Activated CD8-positive, alpha-beta memory T cell treated with anti-CD3 and anti-CD28 coated beads, Interleukin-2, amount 10 ng/mL, durations not matched to agents 7 days and 5 days (primary cell): ENCODE measurements around the gene BUD13. TPM values are rescaled to one million over a fixed set of nuclear protein-coding genes. Genes with fewer than 3 reads are reported as not detected.

Experiments
- ATAC-seq: fragments of 150-1000 bp; cut with Tn5 transposase; one replicate; pipeline ENCODE4 v1.10.0; 2021; ENCODE audit warnings: moderate library complexity
- CTCF ChIA-PET: fragments of 350-600 bp; sonication (Branson Sonifier 250); formaldehyde crosslinking; loops from one replicate; lab custom pipeline; 2021; ENCODE audit warnings: antibody characterized with exemption; lab: Charles Lee
- DNase-seq: peaks from one replicate; pipeline ENCODE4 v3.0.0-alpha.2; 2020
- H3K27ac Mint-ChIP-seq: one replicate; pipeline ENCODE4 v1.8.0; 2021; ENCODE audit warnings: mild to moderate bottlenecking, mixed read lengths
- H3K27me3 Mint-ChIP-seq: one replicate; pipeline ENCODE4 v1.8.0; 2021; ENCODE audit warnings: mixed read lengths
- H3K36me3 Mint-ChIP-seq: one replicate; pipeline ENCODE4 v1.8.0; 2021; ENCODE audit warnings: mild to moderate bottlenecking, mixed read lengths
- H3K4me1 Mint-ChIP-seq: one replicate; pipeline ENCODE4 v1.8.0; 2021; ENCODE audit warnings: mixed read lengths
- H3K4me3 Mint-ChIP-seq: one replicate; pipeline ENCODE4 v1.8.0; 2021; ENCODE audit warnings: mild to moderate bottlenecking, moderate library complexity, mixed read lengths
- H3K9me3 Mint-ChIP-seq: one replicate; pipeline ENCODE4 v1.8.0; 2022; ENCODE audit warnings: low read depth, mixed read lengths
- total RNA-seq, 2 experiments: library from RNA; stranded (reverse); gene quantifications; one replicate each; pipeline ENCODE4 v1.2.3, GENCODE V29; 2021

Gene BUD13
- total RNA-seq, 2 experiments from 2014 or later, result 35.2 to 40.2 TPM

GRCh38 chr11:116732271-116733042 lies 40.3 kb downstream of the BUD13 start:
- Mint-ChIP-seq H3K9me3 (no peaks in the 10 kb centered on the region), H3K4me1 (peaks cover 12% of the 10 kb centered on the region), H3K27me3 (no peaks in the 10 kb centered on the region), H3K4me3 (no peak overlapping the region), H3K36me3 (no peaks in the 10 kb centered on the region), H3K27ac (no peak overlapping the region)
- CTCF ChIA-PET, result interaction anchor here (0.6 to 3.8 kb wide), 22 partner anchors 9 to 499 kb away, joined by 3 to 36 read pairs (median 4); partner anchors contain the start of genes BUD13, PCSK7, RNF214 and ZPR1
- ATAC-seq, result peak; percentile 89
- DNase-seq, result peak; percentile 75

- Mint-ChIP-seq H3K27ac (no peak overlapping the region), H3K4me3 (no peak overlapping the region), H3K4me1 (peaks cover 12% of the 10 kb centered on the region), H3K36me3 (no peaks in the 10 kb centered on the region), H3K27me3 (no peaks in the 10 kb centered on the region), H3K9me3 (no peaks in the 10 kb centered on the region)
- DNase-seq, result no peak
- no peak for ATAC-seq
- CTCF ChIA-PET, result interaction anchor here (0.8 to 3.8 kb wide), 11 partner anchors 11 to 500 kb away, joined by 3 to 36 read pairs (median 6); partner anchors contain the start of genes PCSK7, RNF214 and ZPR1
These were observed 41.0 kb downstream of the BUD13 start for GRCh38 chr11:116731821-116732220.

DNA sequence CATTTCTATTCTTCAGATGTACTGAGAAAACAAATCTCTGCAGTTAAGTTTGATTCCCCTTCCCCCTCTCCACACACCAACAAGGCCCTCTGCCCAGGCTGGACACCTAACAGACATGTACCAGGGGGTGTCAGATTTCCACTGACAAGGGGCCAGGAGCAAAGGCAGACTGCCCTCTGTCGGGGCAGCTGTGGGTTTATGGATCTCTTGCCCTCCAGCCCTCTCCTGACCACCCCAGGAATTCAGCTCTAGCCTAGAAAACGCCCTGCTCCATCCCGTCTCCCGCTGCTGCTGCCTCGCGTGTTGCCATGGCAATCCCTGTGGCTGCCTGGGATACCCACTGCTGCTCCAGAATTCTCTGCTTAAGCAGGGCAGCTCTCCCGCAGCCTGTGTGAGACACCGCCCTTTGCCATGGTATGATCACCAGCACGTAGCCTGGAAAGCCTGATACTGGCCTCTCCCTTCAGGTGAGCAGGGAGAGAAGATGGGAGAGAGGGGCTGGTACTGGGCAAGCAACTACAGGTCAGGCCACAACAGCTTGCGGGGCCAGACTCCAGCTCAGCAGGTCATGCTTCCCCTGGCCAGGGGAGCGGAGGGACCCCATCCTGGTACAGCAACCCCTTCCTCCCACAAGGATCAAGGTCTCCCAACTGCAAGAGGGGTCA lies 41.6 kb downstream of the BUD13 start:
- Mint-ChIP-seq H3K27ac (no peak overlapping the region), H3K27me3 (no peaks in the 10 kb centered on the region), H3K4me3 (no peak overlapping the region), H3K9me3 (no peaks in the 10 kb centered on the region), H3K4me1 (peaks cover 12% of the 10 kb centered on the region), H3K36me3 (no peaks in the 10 kb centered on the region)
- CTCF ChIA-PET, result interaction anchor here (1.4 to 3.8 kb wide), 3 partner anchors 12 to 105 kb away, joined by 5 to 29 read pairs (median 7); no protein-coding TSS in a partner anchor
- no peak for DNase-seq
- ATAC-seq, result no peak

DNA sequence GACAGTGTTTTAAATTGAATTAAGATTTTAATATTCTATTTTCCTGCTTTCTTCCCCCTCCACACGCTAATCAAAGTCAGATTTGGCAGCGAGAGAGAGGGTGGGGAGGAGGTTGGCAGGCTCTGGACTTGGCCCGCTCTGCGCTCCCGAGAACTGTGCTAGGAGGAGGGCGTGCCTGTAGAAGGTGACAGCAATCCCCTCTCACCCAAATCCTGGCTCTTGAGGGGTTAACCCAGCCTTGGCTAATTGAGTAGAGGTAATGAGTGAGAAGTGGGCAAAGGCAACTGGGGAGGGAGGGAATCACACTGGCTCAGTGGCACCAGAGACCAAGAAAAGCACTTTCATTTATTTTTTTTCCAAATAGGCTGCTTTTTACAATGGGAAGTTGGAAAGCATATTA lies 42.2 kb downstream of the BUD13 start:
- Mint-ChIP-seq H3K27me3 (no peaks in the 10 kb centered on the region), H3K36me3 (no peaks in the 10 kb centered on the region), H3K9me3 (no peaks in the 10 kb centered on the region), H3K27ac (no peak overlapping the region), H3K4me3 (no peak overlapping the region), H3K4me1 (peaks cover 12% of the 10 kb centered on the region)
- CTCF ChIA-PET, result no interaction called here
- DNase-seq (no peak), ATAC-seq (no peak)

DNA sequence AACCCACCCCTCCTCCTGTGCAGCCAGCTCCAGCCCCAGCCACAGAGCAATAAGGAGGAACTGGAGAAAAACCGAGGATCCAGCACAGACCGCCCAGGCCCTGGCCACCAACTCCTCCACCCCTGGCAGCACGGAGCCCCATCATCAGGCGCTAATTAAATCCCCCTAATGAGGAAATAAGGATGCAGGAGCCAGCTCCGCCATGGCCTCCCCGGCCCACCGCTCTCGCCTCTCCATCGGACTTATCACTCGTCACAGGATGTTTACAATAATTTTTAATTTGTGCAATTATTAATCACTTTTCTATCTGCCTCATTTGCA lies 42.6 kb downstream of the BUD13 start:
- H3K27ac Mint-ChIP-seq, result no peak overlapping the region
- H3K4me3 Mint-ChIP-seq, result no peak overlapping the region
- H3K36me3 Mint-ChIP-seq, result no peaks in the 10 kb centered on the region
- ATAC-seq (no peak), DNase-seq (no peak)
- H3K27me3 Mint-ChIP-seq, result no peaks in the 10 kb centered on the region
- no peaks in the 10 kb centered on the region for H3K9me3 Mint-ChIP-seq
- CTCF ChIA-PET, result no interaction called here
- peaks cover 12% of the 10 kb centered on the region for H3K4me1 Mint-ChIP-seq

DNA sequence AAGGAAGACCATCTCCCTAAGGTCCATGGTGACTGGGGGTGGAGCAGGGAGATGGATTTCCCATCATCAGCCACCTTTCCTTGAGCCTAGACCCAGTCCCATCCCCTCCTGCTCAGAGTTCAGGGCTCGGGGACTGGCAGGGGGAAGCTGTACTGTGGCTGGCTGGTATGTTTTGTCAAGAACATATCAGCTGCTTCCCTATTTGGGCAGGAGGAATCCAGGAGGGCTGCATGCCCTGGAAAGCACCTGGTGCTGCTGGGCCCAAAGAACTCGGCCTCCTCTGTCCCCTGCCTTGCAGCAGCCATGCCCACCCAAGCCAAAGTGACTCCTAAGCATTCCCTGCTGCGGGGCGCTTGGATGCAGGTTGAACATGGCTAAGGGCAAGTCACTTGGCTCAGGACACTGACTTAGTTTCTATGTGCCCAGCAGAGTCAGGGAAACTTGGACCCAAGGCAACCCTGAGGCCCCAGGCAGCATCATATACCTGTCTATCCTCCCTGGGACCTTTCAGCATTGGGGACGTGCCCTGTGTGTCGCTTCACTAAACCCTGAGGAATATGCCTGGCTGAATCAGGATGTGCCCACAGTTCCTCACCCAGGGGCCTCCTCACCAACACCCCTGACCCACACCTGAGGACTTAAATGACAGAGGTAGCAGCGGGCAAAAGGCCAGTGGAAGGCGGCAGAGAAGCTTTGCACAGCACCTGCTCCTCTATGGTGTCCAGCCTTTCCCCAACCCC lies 43.1 kb downstream of the BUD13 start:
- peaks cover 12% of the 10 kb centered on the region for H3K4me1 Mint-ChIP-seq
- H3K27ac Mint-ChIP-seq, result no peak overlapping the region
- no peaks in the 10 kb centered on the region for H3K9me3 Mint-ChIP-seq
- ATAC-seq (no peak), DNase-seq (no peak)
- H3K27me3 Mint-ChIP-seq, result no peaks in the 10 kb centered on the region
- CTCF ChIA-PET, result no interaction called here
- no peaks in the 10 kb centered on the region for H3K36me3 Mint-ChIP-seq
- H3K4me3 Mint-ChIP-seq, result no peak overlapping the region

GRCh38 chr11:116727990-116728389 lies 44.8 kb downstream of the BUD13 start:
- Mint-ChIP-seq H3K4me3 (no peak overlapping the region), H3K36me3 (no peaks in the 10 kb centered on the region), H3K4me1 (peaks cover 5% of the 10 kb centered on the region), H3K27ac (no peak overlapping the region), H3K9me3 (no peaks in the 10 kb centered on the region), H3K27me3 (peaks cover 6% of the 10 kb centered on the region)
- no peak for DNase-seq
- ATAC-seq, result no peak
- CTCF ChIA-PET, result no interaction called here

- no peak for ATAC-seq
- Mint-ChIP-seq H3K27me3 (peaks cover 9% of the 10 kb centered on the region), H3K4me1 (no peaks in the 10 kb centered on the region), H3K27ac (no peak overlapping the region), H3K4me3 (no peak overlapping the region), H3K36me3 (no peaks in the 10 kb centered on the region), H3K9me3 (no peaks in the 10 kb centered on the region)
- CTCF ChIA-PET, result no interaction called here
- no peak for DNase-seq
These were observed 47.2 kb downstream of the BUD13 start for GRCh38 chr11:116725434-116726221.

- H3K9me3 Mint-ChIP-seq, result no peaks in the 10 kb centered on the region
- peaks cover 9% of the 10 kb centered on the region for H3K27me3 Mint-ChIP-seq
- ATAC-seq (no peak), DNase-seq (no peak)
- no peaks in the 10 kb centered on the region for H3K4me1 Mint-ChIP-seq
- CTCF ChIA-PET, result no interaction called here
- H3K4me3 Mint-ChIP-seq, result no peak overlapping the region
- H3K36me3 Mint-ChIP-seq, result no peaks in the 10 kb centered on the region
- H3K27ac Mint-ChIP-seq, result no peak overlapping the region
These were observed 48.0 kb downstream of the BUD13 start for GRCh38 chr11:116724813-116725212.

DNA sequence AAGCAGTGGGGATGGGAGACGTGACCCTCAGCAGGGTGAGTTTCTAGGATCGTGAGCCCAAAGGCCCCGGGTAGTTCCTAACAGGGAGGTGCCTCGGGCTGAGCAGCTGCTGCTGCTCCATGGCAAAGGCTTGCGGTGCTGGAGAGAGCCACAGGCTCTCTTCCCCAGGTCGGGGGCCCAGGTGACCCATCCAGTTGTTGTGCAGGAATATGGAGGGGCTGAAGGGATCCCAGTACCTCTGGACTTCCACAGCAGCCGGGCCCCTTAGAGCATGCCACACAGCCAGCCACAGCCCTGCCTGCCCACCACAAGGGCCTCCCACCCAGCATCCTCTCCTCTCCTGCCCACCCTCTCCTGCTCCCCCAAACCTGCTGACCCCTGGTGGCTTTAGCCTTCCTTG lies 49.3 kb downstream of the BUD13 start:
- H3K9me3 Mint-ChIP-seq, result no peaks in the 10 kb centered on the region

GRCh38 chr11:116721988-116722387 lies 50.8 kb downstream of the BUD13 start:
- CTCF ChIA-PET, result interaction anchor here (2.4 kb wide), 1 partner anchor 11 kb away, joined by 7 read pairs; no protein-coding TSS in a partner anchor
- Mint-ChIP-seq H3K36me3 (no peaks in the 10 kb centered on the region), H3K9me3 (no peaks in the 10 kb centered on the region), H3K4me1 (no peaks in the 10 kb centered on the region), H3K4me3 (no peak overlapping the region), H3K27me3 (peaks cover 11% of the 10 kb centered on the region), H3K27ac (no peak overlapping the region)
- no peak for ATAC-seq
- no peak for DNase-seq

More for the DNA sequence above, 49.3 kb downstream of the BUD13 start:
- Mint-ChIP-seq H3K4me3 (no peak overlapping the region), H3K4me1 (no peaks in the 10 kb centered on the region), H3K27ac (no peak overlapping the region), H3K27me3 (peaks cover 9% of the 10 kb centered on the region), H3K36me3 (no peaks in the 10 kb centered on the region)
- ATAC-seq (no peak), DNase-seq (no peak)
- CTCF ChIA-PET, result interaction anchor here (2.4 kb wide), 1 partner anchor 10 kb away, joined by 7 read pairs; no protein-coding TSS in a partner anchor

DNA sequence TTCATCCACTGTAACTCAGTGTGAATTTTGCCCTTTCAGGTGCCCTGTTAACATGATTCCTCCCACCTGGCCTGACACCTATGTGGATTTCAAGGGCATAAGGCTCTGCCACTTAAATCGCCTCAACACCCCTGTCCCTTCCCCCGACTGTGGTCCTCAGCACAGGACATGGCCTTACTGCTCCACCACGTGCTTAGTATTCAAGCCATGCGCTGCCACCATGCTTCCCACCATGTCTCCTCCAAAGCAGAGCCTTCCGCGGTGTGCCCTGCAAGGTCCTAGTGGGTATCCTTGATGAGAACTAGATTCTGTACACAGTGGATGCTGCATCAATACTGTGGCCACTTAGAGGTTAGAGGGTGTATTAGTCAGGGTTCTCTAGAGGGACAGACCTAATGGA lies 51.9 kb downstream of the BUD13 start:
- Mint-ChIP-seq H3K4me3 (no peak overlapping the region), H3K27ac (no peak overlapping the region), H3K27me3 (peaks cover 11% of the 10 kb centered on the region), H3K36me3 (no peaks in the 10 kb centered on the region), H3K9me3 (no peaks in the 10 kb centered on the region), H3K4me1 (no peaks in the 10 kb centered on the region)
- DNase-seq (no peak), ATAC-seq (no peak)
- CTCF ChIA-PET, result interaction anchor here (1.2 kb wide), 1 partner anchor 12 kb away, joined by 3 read pairs; no protein-coding TSS in a partner anchor
